ENCODE measurements around the gene OTOGL.

OTOGL gene

DNA sequence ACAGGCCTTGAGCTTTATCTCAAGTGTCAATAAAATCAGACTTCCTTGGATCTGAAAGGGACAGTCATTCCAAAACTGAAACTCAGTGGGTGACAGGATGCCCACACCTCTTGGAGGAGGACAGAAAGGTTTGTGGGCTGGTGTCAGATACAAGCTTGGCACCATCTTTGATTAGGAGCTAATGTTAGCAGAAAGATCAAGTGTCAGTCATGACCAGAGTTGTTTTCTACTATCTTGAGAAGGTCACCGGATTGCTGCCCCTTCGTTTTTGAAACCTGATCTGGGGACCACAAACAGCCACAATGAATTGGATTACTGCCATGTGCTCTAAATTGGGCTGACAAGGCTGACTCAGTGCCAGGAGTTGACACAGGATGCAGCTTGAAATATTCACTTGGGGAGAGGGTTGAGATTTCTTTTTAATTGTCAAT, 88.3 kb downstream of the OTOGL start:
- Histone ChIP-seq H3K27me3 (ENCODE audit: control insufficient read depth in 1 of 2, insufficient read depth in 2 of 2, low read length in 2 of 2) (no peaks in the 10 kb centered on the region), H3K9me3 (ENCODE audit: low read length) (no peaks in the 10 kb centered on the region), H3K36me3 (ENCODE audit: insufficient read depth, low read length) (no peaks in the 10 kb centered on the region), H3K27ac (ENCODE audit: low read depth, low read length) (peak overlapping the region; percentile 73), H3K4me1 (ENCODE audit: insufficient read depth, low read length) (peaks cover 21% of the 10 kb centered on the region), H3K4me3 (ENCODE audit: low read depth in 1 of 2, low read length in 2 of 2) (no peak overlapping the region), H3K9ac (ENCODE audit: low read length) (no peak overlapping the region)

DNA sequence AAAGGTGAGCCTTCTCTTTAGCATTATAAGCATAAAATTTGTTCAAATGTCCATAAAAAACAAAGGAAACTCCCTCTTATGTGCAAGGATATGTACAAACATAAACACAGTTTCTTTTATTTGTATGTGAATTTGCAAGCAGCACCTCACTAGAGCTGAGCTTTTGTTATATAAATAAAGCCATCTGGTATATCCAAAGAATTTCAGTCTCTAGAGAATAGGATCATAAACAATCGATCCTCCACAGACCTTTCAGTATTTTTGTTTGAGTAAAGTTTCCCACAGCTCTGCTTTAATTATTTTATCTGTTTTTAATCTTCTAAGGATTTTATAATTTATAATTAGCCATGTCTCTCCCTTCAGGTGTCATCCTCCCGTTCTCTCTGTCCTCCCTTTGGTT, 89.2 kb downstream of the OTOGL start:
- H3K27ac ChIP-seq (ENCODE audit: low read depth, low read length) = no peak overlapping the region
- no peaks in the 10 kb centered on the region for H3K27me3 ChIP-seq (ENCODE audit: control insufficient read depth in 1 of 2, insufficient read depth in 2 of 2, low read length in 2 of 2)
- H3K4me3 ChIP-seq (ENCODE audit: low read depth in 1 of 2, low read length in 2 of 2) = no peak overlapping the region
- no peaks in the 10 kb centered on the region for H3K9me3 ChIP-seq (ENCODE audit: low read length)
- H3K9ac ChIP-seq (ENCODE audit: low read length) = no peak overlapping the region
- H3K4me1 ChIP-seq (ENCODE audit: insufficient read depth, low read length) = peaks cover 21% of the 10 kb centered on the region
- no peaks in the 10 kb centered on the region for H3K36me3 ChIP-seq (ENCODE audit: insufficient read depth, low read length)

DNA sequence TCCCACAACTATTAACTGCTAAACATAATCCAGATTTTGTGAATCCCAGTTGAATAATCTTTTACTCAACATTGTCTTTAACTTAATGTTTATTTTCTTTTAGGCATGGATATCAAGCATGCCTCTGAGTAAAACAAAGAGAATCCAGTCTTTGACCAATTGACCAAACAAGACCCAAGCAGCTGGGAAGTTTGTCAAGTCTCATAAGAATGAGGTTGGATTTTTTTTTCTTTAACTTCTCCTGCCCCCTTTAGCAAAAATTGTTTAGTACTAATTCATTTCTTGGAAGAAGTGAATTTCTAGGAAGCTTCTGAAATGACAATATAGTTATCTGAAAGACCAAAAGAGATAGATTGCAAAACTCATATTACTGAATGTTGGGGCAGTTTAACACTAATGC, 89.9 kb downstream of the OTOGL start:
- H3K4me3 ChIP-seq (ENCODE audit: low read depth in 1 of 2, low read length in 2 of 2) = no peak overlapping the region
- H3K27me3 ChIP-seq (ENCODE audit: control insufficient read depth in 1 of 2, insufficient read depth in 2 of 2, low read length in 2 of 2) = no peaks in the 10 kb centered on the region
- no peak overlapping the region for H3K9ac ChIP-seq (ENCODE audit: low read length)
- peaks cover 21% of the 10 kb centered on the region for H3K4me1 ChIP-seq (ENCODE audit: insufficient read depth, low read length)
- H3K27ac ChIP-seq (ENCODE audit: low read depth, low read length) = no peak overlapping the region
- H3K36me3 ChIP-seq (ENCODE audit: insufficient read depth, low read length) = no peaks in the 10 kb centered on the region
- no peaks in the 10 kb centered on the region for H3K9me3 ChIP-seq (ENCODE audit: low read length)

DNA sequence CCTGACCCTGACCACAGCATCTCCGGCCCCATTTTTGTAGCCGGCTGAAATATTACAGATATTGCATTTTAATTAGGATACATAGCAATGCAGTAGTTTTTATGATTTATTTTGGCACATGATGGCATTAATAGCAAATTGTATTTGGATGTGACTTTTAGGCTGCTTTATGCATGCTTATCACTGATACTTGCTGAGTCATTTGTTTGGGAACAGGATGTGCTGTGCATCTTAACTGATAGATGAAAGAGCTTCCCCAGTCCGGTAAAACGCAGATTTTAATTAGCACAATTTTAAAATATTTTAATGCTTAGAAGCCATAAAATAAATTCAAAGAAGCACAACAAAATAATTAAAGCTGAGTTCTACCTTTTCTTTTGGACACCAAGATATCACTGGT, 90.7 kb downstream of the OTOGL start:
- H3K4me3 ChIP-seq (ENCODE audit: low read depth in 1 of 2, low read length in 2 of 2) = no peak overlapping the region
- no peak overlapping the region for H3K27ac ChIP-seq (ENCODE audit: low read depth, low read length)
- peaks cover 21% of the 10 kb centered on the region for H3K4me1 ChIP-seq (ENCODE audit: insufficient read depth, low read length)

DNA sequence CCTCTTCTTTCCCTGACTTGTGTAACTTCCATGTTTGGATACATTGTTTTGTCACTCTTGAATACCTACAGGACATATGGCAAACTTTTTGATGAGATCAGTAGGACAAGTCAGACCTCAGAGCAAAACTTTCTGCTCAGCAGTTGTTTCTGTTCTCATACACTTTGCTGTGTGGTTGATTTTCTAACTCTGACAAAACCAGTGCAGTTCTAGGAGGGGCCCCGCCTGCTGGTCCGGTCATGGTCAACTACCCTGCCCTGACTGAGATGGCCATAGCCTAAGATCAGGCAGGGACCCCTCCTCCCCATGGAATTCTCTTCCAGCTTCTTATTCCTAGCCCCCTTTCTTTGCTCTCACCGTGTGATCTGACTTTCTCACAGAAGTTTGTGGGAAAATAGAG, 92.8 kb downstream of the OTOGL start:
- Histone ChIP-seq H3K36me3 (ENCODE audit: insufficient read depth, low read length) (no peaks in the 10 kb centered on the region), H3K9me3 (ENCODE audit: low read length) (no peaks in the 10 kb centered on the region), H3K4me1 (ENCODE audit: insufficient read depth, low read length) (peaks cover 9% of the 10 kb centered on the region), H3K9ac (ENCODE audit: low read length) (no peak overlapping the region), H3K27ac (ENCODE audit: low read depth, low read length) (no peak overlapping the region), H3K4me3 (ENCODE audit: low read depth in 1 of 2, low read length in 2 of 2) (no peak overlapping the region), H3K27me3 (ENCODE audit: control insufficient read depth in 1 of 2, insufficient read depth in 2 of 2, low read length in 2 of 2) (no peaks in the 10 kb centered on the region)

More for the DNA sequence above, 90.7 kb downstream of the OTOGL start:
- Histone ChIP-seq H3K27me3 (ENCODE audit: control insufficient read depth in 1 of 2, insufficient read depth in 2 of 2, low read length in 2 of 2) (no peaks in the 10 kb centered on the region), H3K36me3 (ENCODE audit: insufficient read depth, low read length) (no peaks in the 10 kb centered on the region), H3K9me3 (ENCODE audit: low read length) (no peaks in the 10 kb centered on the region), H3K9ac (ENCODE audit: low read length) (no peak overlapping the region)

DNA sequence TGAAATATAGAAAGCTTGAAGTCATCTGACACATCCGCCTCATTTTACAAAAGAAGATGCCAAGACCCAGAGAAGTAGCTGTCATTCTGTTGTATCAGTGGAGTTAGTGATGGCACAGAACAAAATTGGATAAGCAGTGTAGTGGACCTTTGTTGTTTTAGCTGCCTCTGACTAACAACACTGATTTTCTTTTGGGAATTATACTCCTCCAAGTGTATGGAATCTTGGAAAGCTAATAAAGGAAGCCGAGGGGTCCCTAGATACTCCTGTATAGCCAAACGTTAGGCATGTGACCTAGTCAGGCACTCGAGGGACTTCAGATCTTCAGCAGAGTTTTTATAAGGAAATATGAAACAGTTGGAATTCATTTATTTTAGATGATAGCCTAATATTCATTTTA, 94.5 kb downstream of the OTOGL start:
- Histone ChIP-seq H3K9me3 (ENCODE audit: low read length) (no peaks in the 10 kb centered on the region), H3K4me1 (ENCODE audit: insufficient read depth, low read length) (no peaks in the 10 kb centered on the region)

DNA sequence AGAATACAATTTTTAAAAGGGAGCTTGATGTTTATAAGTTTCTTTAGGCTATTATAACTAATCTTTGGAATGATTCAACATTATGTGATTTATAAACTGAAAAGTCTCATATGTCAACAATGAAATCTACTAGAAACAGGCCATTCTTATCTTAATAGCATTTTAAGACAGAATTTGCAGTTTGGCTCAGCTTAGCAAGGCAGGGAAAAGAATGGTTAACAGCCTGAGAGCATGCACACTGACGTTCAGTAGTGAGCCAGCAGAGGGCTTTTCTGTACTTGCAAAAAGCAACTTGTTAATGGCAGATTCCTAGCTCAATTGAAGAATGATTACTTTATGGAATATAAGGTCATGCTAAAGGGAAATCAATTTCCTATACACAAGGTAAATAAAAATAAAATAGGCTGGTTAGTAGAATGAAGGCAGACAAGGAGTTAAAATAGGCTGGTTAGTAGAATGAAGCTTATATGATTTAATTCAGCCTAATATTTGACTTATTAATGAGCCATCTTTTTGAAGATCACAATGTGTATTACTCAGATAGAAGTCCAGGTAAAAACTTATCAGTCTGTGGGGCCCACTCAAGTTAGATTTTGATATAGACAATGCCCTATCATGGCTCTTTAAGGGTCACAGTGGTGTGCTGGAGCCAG, 95.9 kb downstream of the OTOGL start:
- Histone ChIP-seq H3K9ac (ENCODE audit: low read length) (no peak overlapping the region), H3K4me1 (ENCODE audit: insufficient read depth, low read length) (no peaks in the 10 kb centered on the region), H3K36me3 (ENCODE audit: insufficient read depth, low read length) (no peaks in the 10 kb centered on the region), H3K9me3 (ENCODE audit: low read length) (no peaks in the 10 kb centered on the region), H3K4me3 (ENCODE audit: low read depth in 1 of 2, low read length in 2 of 2) (no peak overlapping the region), H3K27ac (ENCODE audit: low read depth, low read length) (no peak overlapping the region), H3K27me3 (ENCODE audit: control insufficient read depth in 1 of 2, insufficient read depth in 2 of 2, low read length in 2 of 2) (no peaks in the 10 kb centered on the region)

More for the DNA sequence above, 94.5 kb downstream of the OTOGL start:
- no peak overlapping the region for H3K4me3 ChIP-seq (ENCODE audit: low read depth in 1 of 2, low read length in 2 of 2)
- no peaks in the 10 kb centered on the region for H3K27me3 ChIP-seq (ENCODE audit: control insufficient read depth in 1 of 2, insufficient read depth in 2 of 2, low read length in 2 of 2)
- no peak overlapping the region for H3K27ac ChIP-seq (ENCODE audit: low read depth, low read length)
- H3K36me3 ChIP-seq (ENCODE audit: insufficient read depth, low read length) = no peaks in the 10 kb centered on the region
- H3K9ac ChIP-seq (ENCODE audit: low read length) = no peak overlapping the region

DNA sequence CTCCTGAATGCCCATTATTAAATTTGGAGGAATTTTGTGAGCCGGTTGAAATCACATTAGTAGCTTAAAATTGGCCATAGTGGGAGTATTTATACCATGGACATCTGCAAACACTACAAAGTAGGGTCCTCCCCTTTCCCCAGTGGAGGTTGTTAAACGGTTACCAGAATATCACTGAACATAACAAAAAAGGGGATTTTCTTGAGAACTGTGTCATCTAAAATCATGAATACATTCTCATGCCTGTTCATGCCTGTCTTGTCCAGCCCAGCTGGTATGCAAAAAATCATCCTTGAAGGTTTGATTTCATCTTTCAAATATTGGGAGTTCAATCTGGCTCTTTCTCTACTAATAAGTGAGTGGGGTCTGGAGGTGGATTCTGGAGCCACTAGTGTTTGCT, 96.4 kb downstream of the OTOGL start:
- no peaks in the 10 kb centered on the region for H3K9me3 ChIP-seq (ENCODE audit: low read length)
- no peaks in the 10 kb centered on the region for H3K4me1 ChIP-seq (ENCODE audit: insufficient read depth, low read length)
- no peaks in the 10 kb centered on the region for H3K27me3 ChIP-seq (ENCODE audit: control insufficient read depth in 1 of 2, insufficient read depth in 2 of 2, low read length in 2 of 2)
- no peak overlapping the region for H3K4me3 ChIP-seq (ENCODE audit: low read depth in 1 of 2, low read length in 2 of 2)
- no peaks in the 10 kb centered on the region for H3K36me3 ChIP-seq (ENCODE audit: insufficient read depth, low read length)
- H3K27ac ChIP-seq (ENCODE audit: low read depth, low read length) = no peak overlapping the region
- no peak overlapping the region for H3K9ac ChIP-seq (ENCODE audit: low read length)

DNA sequence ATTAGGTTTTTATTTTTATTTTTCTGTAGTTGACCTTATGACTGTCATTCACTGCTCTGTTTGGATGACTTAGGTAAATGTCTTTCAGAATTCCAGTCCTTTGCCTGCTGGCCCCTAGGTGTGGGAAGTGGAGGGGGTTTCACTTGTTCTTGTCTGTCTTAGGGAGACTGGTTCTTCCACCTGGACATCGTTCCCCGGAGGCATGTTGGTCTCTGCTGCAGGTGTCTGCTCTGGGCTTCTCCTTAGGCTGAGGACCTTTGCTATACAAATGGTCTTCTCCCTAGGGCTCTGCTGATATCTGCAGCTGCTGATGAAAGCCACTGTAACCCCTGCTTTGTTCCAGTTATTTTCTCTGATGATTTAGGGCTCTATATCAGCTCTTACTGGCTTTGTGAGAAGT, 97.1 kb downstream of the OTOGL start:
- Histone ChIP-seq H3K27me3 (ENCODE audit: control insufficient read depth in 1 of 2, insufficient read depth in 2 of 2, low read length in 2 of 2) (no peaks in the 10 kb centered on the region), H3K9ac (ENCODE audit: low read length) (no peak overlapping the region), H3K4me3 (ENCODE audit: low read depth in 1 of 2, low read length in 2 of 2) (no peak overlapping the region), H3K36me3 (ENCODE audit: insufficient read depth, low read length) (no peaks in the 10 kb centered on the region), H3K27ac (ENCODE audit: low read depth, low read length) (no peak overlapping the region), H3K9me3 (ENCODE audit: low read length) (no peaks in the 10 kb centered on the region), H3K4me1 (ENCODE audit: insufficient read depth, low read length) (no peaks in the 10 kb centered on the region)

DNA sequence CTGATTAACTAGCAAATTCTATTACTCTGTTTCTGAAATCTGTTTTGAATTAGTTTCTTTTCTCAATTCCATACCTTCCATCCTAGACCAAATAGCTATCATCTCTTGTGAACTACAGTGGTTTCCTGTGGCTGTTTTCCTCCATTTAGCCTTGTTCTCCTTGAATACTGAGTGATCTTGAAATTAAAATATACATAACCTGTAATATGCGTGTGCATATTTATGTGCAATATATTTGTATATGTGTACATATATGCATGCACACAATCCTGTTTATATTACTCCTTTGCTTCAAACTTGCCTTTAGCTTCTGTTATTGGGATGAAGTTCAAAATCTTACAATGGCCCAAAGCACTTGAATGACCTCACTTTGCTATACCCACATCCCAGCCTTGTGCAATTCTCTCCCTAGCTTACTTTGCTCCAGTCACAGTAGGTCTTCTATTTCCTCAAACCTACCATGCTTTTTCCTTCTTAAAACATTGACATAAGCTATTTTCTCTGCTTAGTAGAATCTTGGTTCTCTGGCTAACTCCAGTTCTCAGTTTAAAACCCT, 99.5 kb downstream of the OTOGL start:
- Histone ChIP-seq H3K36me3 (ENCODE audit: insufficient read depth, low read length) (no peaks in the 10 kb centered on the region), H3K27ac (ENCODE audit: low read depth, low read length) (no peak overlapping the region), H3K9ac (ENCODE audit: low read length) (no peak overlapping the region), H3K4me1 (ENCODE audit: insufficient read depth, low read length) (no peaks in the 10 kb centered on the region), H3K4me3 (ENCODE audit: low read depth in 1 of 2, low read length in 2 of 2) (no peak overlapping the region), H3K9me3 (ENCODE audit: low read length) (no peaks in the 10 kb centered on the region), H3K27me3 (ENCODE audit: control insufficient read depth in 1 of 2, insufficient read depth in 2 of 2, low read length in 2 of 2) (no peaks in the 10 kb centered on the region)

DNA sequence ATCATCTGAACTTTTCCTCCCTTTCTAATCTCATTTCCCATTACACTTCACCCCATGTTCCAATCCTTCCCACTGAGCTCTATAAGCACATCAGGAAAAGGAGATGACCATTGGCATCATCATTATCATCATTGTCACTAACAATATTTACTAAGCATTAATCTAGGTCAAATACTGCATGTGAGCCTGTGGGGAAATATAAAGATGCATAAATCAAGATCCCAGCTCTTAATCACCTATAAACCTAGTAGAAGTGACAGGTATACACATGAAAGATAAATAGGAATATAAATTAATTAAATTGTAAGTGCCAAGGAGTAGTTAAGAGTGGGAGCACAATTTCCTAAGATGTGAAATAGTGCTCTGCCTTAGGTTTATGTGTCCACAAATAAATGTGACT, 100.6 kb downstream of the OTOGL start:
- Histone ChIP-seq H3K36me3 (ENCODE audit: insufficient read depth, low read length) (no peaks in the 10 kb centered on the region), H3K9me3 (ENCODE audit: low read length) (no peaks in the 10 kb centered on the region), H3K27ac (ENCODE audit: low read depth, low read length) (no peak overlapping the region), H3K9ac (ENCODE audit: low read length) (no peak overlapping the region), H3K27me3 (ENCODE audit: control insufficient read depth in 1 of 2, insufficient read depth in 2 of 2, low read length in 2 of 2) (no peaks in the 10 kb centered on the region), H3K4me1 (ENCODE audit: insufficient read depth, low read length) (peaks cover 3% of the 10 kb centered on the region), H3K4me3 (ENCODE audit: low read depth in 1 of 2, low read length in 2 of 2) (no peak overlapping the region)

DNA sequence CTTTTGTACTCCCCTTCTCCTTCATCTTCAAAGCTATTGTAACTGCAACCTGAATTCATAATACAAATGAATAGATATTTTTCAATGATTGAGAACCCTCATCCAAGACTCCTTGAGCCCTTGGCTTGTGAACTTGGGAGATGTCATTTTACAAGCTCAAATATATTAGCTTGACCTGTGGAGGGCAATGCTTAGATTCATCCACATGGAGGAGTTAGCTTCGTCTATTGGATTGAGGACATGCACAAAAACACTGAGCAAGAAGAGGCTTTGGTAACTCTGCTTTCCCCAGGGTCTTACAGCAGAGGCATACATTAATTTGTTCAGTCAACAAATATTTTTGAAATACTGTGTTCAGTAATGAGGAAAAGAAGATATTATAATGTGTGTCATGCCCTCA, 101.1 kb downstream of the OTOGL start:
- Histone ChIP-seq H3K9me3 (ENCODE audit: low read length) (no peaks in the 10 kb centered on the region), H3K27ac (ENCODE audit: low read depth, low read length) (no peak overlapping the region), H3K9ac (ENCODE audit: low read length) (no peak overlapping the region), H3K4me1 (ENCODE audit: insufficient read depth, low read length) (peaks cover 8% of the 10 kb centered on the region), H3K36me3 (ENCODE audit: insufficient read depth, low read length) (no peaks in the 10 kb centered on the region), H3K27me3 (ENCODE audit: control insufficient read depth in 1 of 2, insufficient read depth in 2 of 2, low read length in 2 of 2) (no peaks in the 10 kb centered on the region), H3K4me3 (ENCODE audit: low read depth in 1 of 2, low read length in 2 of 2) (no peak overlapping the region)

Measured in muscle layer of colon (tissue), 2 donors.